HEK293 (cell line): ENCODE data around the gene B4GALT6.

Experiments used
- CTCF ChIA-PET: fragments of 350-600 bp; formaldehyde crosslinking; extraction: SDS; loops from one replicate; lab custom pipeline; 2021; ENCODE audit warnings: antibody characterized with exemption; lab: Yijun Ruan, JAX
- POLR2A ChIA-PET: fragments of 300-600 bp; formaldehyde crosslinking; extraction: SDS; loops from one replicate; lab custom pipeline; 2020; ENCODE audit warnings: antibody characterized with exemption, inconsistent platforms; lab: Yijun Ruan, JAX
- H3K27ac ChIP-seq: fragments of 200-500 bp; sonication (Bioruptor generic); 2 replicates; pipeline ENCODE4 v1.5.1; 2014; ENCODE audit warnings: low read depth, low read length, control low read depth, inconsistent platforms; ENCODE audit errors: extremely low read depth
- H3K36me3 ChIP-seq, 2 experiments: fragments of 200-500 bp in 1 of 2; sonication (Bioruptor generic) in 1 of 2; 1 replicate in 1 of 2; 2 replicates in 1 of 2; pipeline ENCODE4 v1.5.1; 2014 to 2017; ENCODE audit warnings: inconsistent platforms in 2 of 2, low read length in 2 of 2; ENCODE audit not compliant: control insufficient read depth in 2 of 2, insufficient read depth in 1 of 2
- H3K4me1 ChIP-seq: fragments of 200-500 bp; sonication (Bioruptor generic); 2 replicates; pipeline ENCODE4 v1.5.1; 2014; ENCODE audit warnings: mild to moderate bottlenecking, low read length, inconsistent platforms; ENCODE audit not compliant: control insufficient read depth, insufficient read depth
- H3K4me3 ChIP-seq: 2 replicates; pipeline ENCODE4 v1.5.1; 2011; ENCODE audit warnings: low read depth, mild to moderate bottlenecking, control low read depth, low read length, moderate library complexity
- H3K9me3 ChIP-seq: fragments of 200-500 bp; sonication (Bioruptor generic); 2 replicates; pipeline ENCODE4 v1.5.1; 2014; ENCODE audit warnings: low read depth, low read length, inconsistent platforms; ENCODE audit not compliant: control insufficient read depth, insufficient read depth
- KLF9 ChIP-seq: fragments of 450-650 bp; formaldehyde crosslinking; IDR thresholded peaks from 2 replicates; pipeline ENCODE4 v1.5.1; 2016; ENCODE audit warnings: missing biosample characterization, missing genetic modification characterization, low read depth
- MZF1 ChIP-seq: fragments of 450-650 bp; formaldehyde crosslinking; IDR thresholded peaks from 2 replicates; pipeline ENCODE4 v1.5.1; 2017; ENCODE audit warnings: missing biosample characterization, missing genetic modification characterization, borderline replicate concordance
- PATZ1 ChIP-seq: fragments of 450-650 bp; formaldehyde crosslinking; IDR thresholded peaks from 2 replicates; pipeline ENCODE4 v1.5.1; 2016; ENCODE audit warnings: missing biosample characterization, missing genetic modification characterization
- SCRT1 ChIP-seq: fragments of 450-650 bp; formaldehyde crosslinking; IDR thresholded peaks from 2 replicates; pipeline ENCODE4 v1.5.1; 2016; ENCODE audit warnings: missing biosample characterization, missing genetic modification characterization, borderline replicate concordance
- SCRT2 ChIP-seq: fragments of 450-650 bp; formaldehyde crosslinking; IDR thresholded peaks from 2 replicates; pipeline ENCODE4 v1.5.1; 2016; ENCODE audit warnings: missing biosample characterization, missing genetic modification characterization
- ZBTB21 ChIP-seq: fragments of 450-650 bp; formaldehyde crosslinking; IDR thresholded peaks from 2 replicates; pipeline ENCODE4 v1.5.1; 2017; ENCODE audit warnings: missing biosample characterization, missing genetic modification characterization
- ZFP69B ChIP-seq: fragments of 450-650 bp; formaldehyde crosslinking; IDR thresholded peaks from 2 replicates; pipeline ENCODE4 v1.5.1; 2016; ENCODE audit warnings: missing biosample characterization, missing genetic modification characterization
- ZNF112 ChIP-seq: fragments of 450-650 bp; formaldehyde crosslinking; IDR thresholded peaks from 2 replicates; pipeline ENCODE4 v1.5.0; 2017; ENCODE audit warnings: missing biosample characterization, missing genetic modification characterization
- ZNF157 ChIP-seq: fragments of 450-650 bp; formaldehyde crosslinking; IDR thresholded peaks from 2 replicates; pipeline ENCODE4 v1.5.1; 2016; ENCODE audit warnings: missing biosample characterization, missing genetic modification characterization
- ZNF221 ChIP-seq: fragments of 450-650 bp; formaldehyde crosslinking; IDR thresholded peaks from 2 replicates; pipeline ENCODE4 v1.5.1; 2017; ENCODE audit warnings: missing biosample characterization, missing genetic modification characterization, borderline replicate concordance
- ZNF239 ChIP-seq: fragments of 450-650 bp; formaldehyde crosslinking; IDR thresholded peaks from 2 replicates; pipeline ENCODE4 v1.5.1; 2016; ENCODE audit warnings: missing biosample characterization, missing genetic modification characterization
- ZNF248 ChIP-seq: fragments of 450-650 bp; formaldehyde crosslinking; IDR thresholded peaks from 2 replicates; pipeline ENCODE4 v1.5.1; 2017; ENCODE audit warnings: missing biosample characterization, missing genetic modification characterization
- ZNF266 ChIP-seq: fragments of 450-650 bp; formaldehyde crosslinking; IDR thresholded peaks from 2 replicates; pipeline ENCODE4 v1.5.1; 2016; ENCODE audit warnings: missing biosample characterization, missing genetic modification characterization, low read depth
- ZNF311 ChIP-seq: fragments of 450-650 bp; formaldehyde crosslinking; IDR thresholded peaks from 2 replicates; pipeline ENCODE4 v1.5.1; 2017; ENCODE audit warnings: missing biosample characterization, missing genetic modification characterization, borderline replicate concordance
- ZNF324 ChIP-seq: fragments of 450-650 bp; formaldehyde crosslinking; IDR thresholded peaks from 2 replicates; pipeline ENCODE4 v1.5.1; 2016; ENCODE audit warnings: missing biosample characterization, missing genetic modification characterization
- ZNF398 ChIP-seq: fragments of 450-650 bp; formaldehyde crosslinking; IDR thresholded peaks from 2 replicates; pipeline ENCODE4 v1.5.1; 2017; ENCODE audit warnings: missing biosample characterization, missing genetic modification characterization
- ZNF48 ChIP-seq: fragments of 450-650 bp; formaldehyde crosslinking; IDR thresholded peaks from 2 replicates; pipeline ENCODE4 v1.5.1; 2016; ENCODE audit warnings: missing biosample characterization, missing genetic modification characterization
- ZNF518A ChIP-seq: fragments of 450-650 bp; formaldehyde crosslinking; conservative IDR thresholded peaks from 2 replicates; pipeline ENCODE4 v1.5.1; 2016; ENCODE audit warnings: low read depth, missing biosample characterization, missing genetic modification characterization
- ZNF560 ChIP-seq: fragments of 450-650 bp; formaldehyde crosslinking; IDR thresholded peaks from 2 replicates; pipeline ENCODE4 v1.5.1; 2017; ENCODE audit warnings: missing biosample characterization, missing genetic modification characterization, borderline replicate concordance
- ZNF626 ChIP-seq: fragments of 450-650 bp; sonication (Bioruptor Pico); formaldehyde crosslinking; IDR thresholded peaks from 2 replicates; pipeline ENCODE4 v1.5.1; 2018; ENCODE audit warnings: missing biosample characterization, missing genetic modification characterization, inconsistent platforms
- ZNF629 ChIP-seq: fragments of 450-650 bp; formaldehyde crosslinking; IDR thresholded peaks from 2 replicates; pipeline ENCODE4 v1.5.1; 2017; ENCODE audit warnings: missing biosample characterization, missing genetic modification characterization
- ZNF692 ChIP-seq: fragments of 450-650 bp; formaldehyde crosslinking; IDR thresholded peaks from 2 replicates; pipeline ENCODE4 v1.5.1; 2016; ENCODE audit warnings: missing biosample characterization, missing genetic modification characterization
- ZNF768 ChIP-seq: fragments of 450-650 bp; formaldehyde crosslinking; IDR thresholded peaks from 2 replicates; pipeline ENCODE4 v1.5.1; 2018; ENCODE audit warnings: missing biosample characterization, mild to moderate bottlenecking, missing genetic modification characterization
- ZNF777 ChIP-seq: fragments of 450-650 bp; formaldehyde crosslinking; IDR thresholded peaks from 2 replicates; pipeline ENCODE4 v1.5.1; 2017; ENCODE audit warnings: missing biosample characterization, missing genetic modification characterization, borderline replicate concordance

B4GALT6 gene

GRCh38 chr18:31718386-31718785, 34.0 kb upstream of the B4GALT6 start (continued):
- TF ChIP-seq ZNF560 (tag by site-specific recombination) (no peak), ZNF629 (tag by site-specific recombination) (no peak), ZNF112 (tag by site-specific recombination) (no peak), ZNF157 (no peak), ZNF626 (tag by site-specific recombination) (no peak), ZNF266 (tag by site-specific recombination) (no peak), ZNF311 (tag by site-specific recombination) (no peak)

- no peaks in the 10 kb centered on the region for H3K9me3 ChIP-seq
- CTCF ChIA-PET, result interaction anchor here (0.8 to 1.3 kb wide), 5 partner anchors 8 to 106 kb away, joined by 3 to 5 read pairs (median 3); no protein-coding TSS in a partner anchor
- H3K36me3 ChIP-seq, result no peaks in the 10 kb centered on the region
- POLR2A ChIA-PET, result no interaction called here
- no peaks in the 10 kb centered on the region for H3K4me1 ChIP-seq
- H3K27ac ChIP-seq, result no peak overlapping the region
- H3K4me3 ChIP-seq, result no peak overlapping the region
- TF ChIP-seq SCRT2 (tag by site-specific recombination) (no peak), ZNF629 (tag by site-specific recombination) (no peak), ZNF398 (no peak), ZNF221 (tag by site-specific recombination) (no peak), KLF9 (no peak), ZNF324 (tag by site-specific recombination) (no peak), ZFP69B (tag by site-specific recombination) (no peak), ZNF518A (no peak), PATZ1 (tag by site-specific recombination) (no peak), ZNF777 (no peak), ZNF48 (tag by site-specific recombination) (no peak), ZBTB21 (tag by site-specific recombination) (no peak), ZNF692 (tag by site-specific recombination) (no peak), ZNF248 (tag by site-specific recombination) (no peak), MZF1 (tag by site-specific recombination) (no peak), SCRT1 (tag by site-specific recombination) (no peak), ZNF768 (tag by site-specific recombination) (no peak), ZNF239 (tag by site-specific recombination) (no peak)
Observed at GRCh38 chr18:31716362-31716761, 32.0 kb upstream of the B4GALT6 start.
